Ovary (tissue), 9 donors: ENCODE results near the gene RGMA. TPM values are rescaled to one million over a fixed set of nuclear protein-coding genes. Genes with fewer than 3 reads are reported as not detected.
A peak's percentile ranks its signal among the peaks of the same experiment; 100 is the strongest.

ENCODE experiments used
- DNase-seq, 5 donors: peaks; one replicate each; pipeline ENCODE4 v3.0.0-alpha.2; 2019 to 2020
- H3K27ac ChIP-seq, 2 donors: fragments of 200-600 bp; one replicate each; pipeline versions ENCODE4 v1.5.1 to v1.8.0; 2019 to 2022
- H3K27me3 ChIP-seq: fragments of 200-600 bp; one replicate; pipeline ENCODE4 v1.8.0; 2022
- H3K36me3 ChIP-seq: fragments of 200-600 bp; sonication (generic); one replicate; pipeline ENCODE4 v1.5.1; 2019
- H3K4me1 ChIP-seq: one replicate; pipeline ENCODE4 v1.8.1; 2013; ENCODE audit warnings: mild to moderate bottlenecking, moderate library complexity; ENCODE audit not compliant: insufficient read depth
- H3K4me3 ChIP-seq: fragments of 200-600 bp; sonication (generic); one replicate; pipeline ENCODE4 v1.5.1; 2017
- H3K9me3 ChIP-seq, 2 donors: fragments of 200-600 bp in 1 of 2; sonication (generic) in 1 of 2; one replicate each; pipeline versions ENCODE4 v1.5.1 to v1.8.1; 2013 to 2019; ENCODE audit warnings: mild to moderate bottlenecking in 1 of 2, moderate library complexity in 1 of 2
- CTCF ChIP-seq, 3 donors: fragments of 450-650 bp in 2 of 3; fragments of 200-600 bp in 1 of 3; IDR thresholded peaks; one replicate each; pipeline versions ENCODE4 v1.5.1 to v1.8.0; 2016 to 2022; ENCODE audit warnings: antibody characterized with exemption in 3 of 3, mild to moderate bottlenecking in 1 of 3
- EP300 ChIP-seq: sonication (generic); formaldehyde crosslinking; IDR thresholded peaks from one replicate; pipeline ENCODE4 v1.6.1; 2017; ENCODE audit warnings: antibody characterized with exemption
- POLR2A ChIP-seq: fragments of 450-650 bp; IDR thresholded peaks from one replicate; pipeline ENCODE4 v1.6.1; 2017; ENCODE audit warnings: antibody characterized with exemption, mild to moderate bottlenecking, moderate library complexity
- WGBS, 3 donors: extraction: QIAGEN DNeasy Blood & Tissue Kit in 1 of 3; methylation state at CpG; one replicate each; pipeline versions ENCODE4 v1.1.5 to v1.1.7; 2013 to 2017; 5-methylcytosine and 5-hydroxymethylcytosine counted together
- intact Hi-C, 4 donors: fragments of 100-400 bp; cut with DNase I; formaldehyde crosslinking; loops; one replicate each; pipeline versions ENCODE4 v1.11.0 to v1.15.1; 2022 to 2023
- polyA plus RNA-seq, 2 donors: library from polyadenylated mRNA; stranded (reverse); fragments of 200-250 nt in 1 of 2; fragments of 350-450 nt in 1 of 2; fragmentation: Illumina TruSeq in 1 of 2; extraction: RNeasy Lipid Tissue Mini Kit (QIAGEN cat#74804) in 1 of 2; gene quantifications; one replicate each; pipeline ENCODE4 v1.2.3, GENCODE V29; 2013 to 2014
- total RNA-seq, 7 donors: library from RNA; depleted of rRNA in 2 of 7; stranded (reverse); fragments of >200 nt in 2 of 7; fragmentation: NEBNext Ultra II Directional in 3 of 7; extraction: Animal tissue kit (Norgen Biotek cat#: 25700) in 3 of 7; gene quantifications; one replicate each; pipeline versions ENCODE4 v1.1.0 to v1.2.4, GENCODE V29; 2016 to 2023
- donor health status: DM: no; HTN: no; CAD: no; lungs with moderate emphysema.
- donor health status: DM: no; HTN: no; CAD: no.
- donor health status: Bipolar disorder and iron deficiency.
- donor health status: DM: yes; HTN: yes; CAD: no.
- donor health status: DM: no; HTN: no; CAD: no.
- donor health status: DM: yes; HTN: yes; CAD: no.

RGMA gene
- total and polyA plus RNA-seq, 9 donors: 2.8 to 47.6 (median 31.6) TPM

GRCh38 chr15:93030430-93031102 lies 58.4 kb downstream of the RGMA start:
- WGBS, 3 donors: 9 to 16% (median 12%) methylated on average over 15 to 20 of the region's 20 CpGs
- H3K4me1 ChIP-seq: peaks cover 18% of the 10 kb centered on the region
- no peak overlapping the region for H3K4me3 ChIP-seq

GRCh38 chr15:93029836-93030429 lies 59.1 kb downstream of the RGMA start:
- Histone ChIP-seq H3K9me3 (no peaks in the 10 kb centered on the region), H3K4me3 (no peak overlapping the region), H3K27me3 (no peaks in the 10 kb centered on the region), H3K36me3 (no peaks in the 10 kb centered on the region), H3K4me1 (peaks cover 18% of the 10 kb centered on the region), H3K27ac (peak overlapping the region; percentile 35 to 81)
- intact Hi-C loops: loop anchor here (2.0 to 10.0 kb wide), 10 partner anchors 57 to 1095 kb away; partner anchors contain the start of gene RGMA (in 2 of the 4)
- DNase-seq: peak in 3 of 5 donors; percentile 26 to 46 (median 37)
- no peak for TF ChIP-seq POLR2A
- TF ChIP-seq CTCF (IDR thresholded peaks at IDR 0.05): no peak
- no peak for TF ChIP-seq EP300
- 55 to 65% (median 64%) methylated on average over 12 of the region's 12 CpGs for WGBS, 3 donors

More at GRCh38 chr15:93030430-93031102, 58.4 kb downstream of the RGMA start:
- intact Hi-C loops: loop anchor here (2.0 to 10.0 kb wide), 7 partner anchors 57 to 1094 kb away; partner anchors contain the start of gene RGMA (in 2 of the 4)
- DNase-seq: peak; percentile 69 to 85 (median 83)
- TF ChIP-seq EP300: no peak
- peak; percentile 86 to 93 (median 92) for TF ChIP-seq CTCF (IDR thresholded peaks at IDR 0.05)
- TF ChIP-seq POLR2A: peak; percentile 23
- H3K36me3 ChIP-seq: no peaks in the 10 kb centered on the region
- peak overlapping the region; percentile 35 to 81 for H3K27ac ChIP-seq
- no peaks in the 10 kb centered on the region for H3K27me3 ChIP-seq
- H3K9me3 ChIP-seq: no peaks in the 10 kb centered on the region

- Histone ChIP-seq H3K27ac (peak overlapping the region; percentile 35 to 81), H3K4me3 (no peak overlapping the region), H3K4me1 (peaks cover 18% of the 10 kb centered on the region), H3K9me3 (no peaks in the 10 kb centered on the region), H3K36me3 (no peaks in the 10 kb centered on the region), H3K27me3 (no peaks in the 10 kb centered on the region)
- intact Hi-C loops: loop anchor here in 3 of 4 donors (5.0 to 10.0 kb wide), 3 partner anchors 225 to 235 kb away; no protein-coding TSS in a partner anchor
- TF ChIP-seq POLR2A: no peak
- TF ChIP-seq CTCF (IDR thresholded peaks at IDR 0.05): peak in 1 of 3 donors; percentile 12
- peak; percentile 52 to 67 (median 61) for DNase-seq
- WGBS, 3 donors: 35 to 63% (median 43%) methylated on average over 14 to 17 of the region's 17 CpGs
Measured at GRCh38 chr15:93029214-93029835, 59.7 kb downstream of the RGMA start.

- TF ChIP-seq POLR2A: no peak
- TF ChIP-seq EP300: no peak
- no peak for TF ChIP-seq CTCF (IDR thresholded peaks at IDR 0.05)
- H3K27me3 ChIP-seq: no peaks in the 10 kb centered on the region
- H3K4me3 ChIP-seq: no peak overlapping the region
- 16 to 23% (median 20%) methylated on average over 21 of the region's 21 CpGs for whole genome bisulfite sequencing, 3 donors
- H3K9me3 ChIP-seq: no peaks in the 10 kb centered on the region
- DNase-seq: peak; percentile 71 to 83 (median 82)
- H3K27ac ChIP-seq: peak overlapping the region; percentile 11 to 81
- no peaks in the 10 kb centered on the region for H3K36me3 ChIP-seq
- H3K4me1 ChIP-seq: peaks cover 18% of the 10 kb centered on the region
- intact Hi-C loops: loop anchor here in 3 of 4 donors (5.0 to 10.0 kb wide), 3 partner anchors 224 to 234 kb away; no protein-coding TSS in a partner anchor
Measured at GRCh38 chr15:93028632-93029213, 60.3 kb downstream of the RGMA start.
